Common myeloid progenitor, CD34-positive (primary cell): ENCODE measurements around the gene FOXE1.

ENCODE experiments used
- CTCF ChIA-PET: fragments of 350-600 bp; sonication (Branson Sonifier 250); formaldehyde crosslinking; loops from one replicate; lab custom pipeline; 2021; ENCODE audit warnings: antibody characterized with exemption; lab: Charles Lee
- POLR2A ChIA-PET: fragments of 350-600 bp; sonication (Branson Sonifier 250); formaldehyde crosslinking; loops from one replicate; lab custom pipeline; 2021; ENCODE audit warnings: antibody characterized with exemption; lab: Charles Lee
- DNase-seq, 3 donors: peaks; one replicate each; pipeline versions ENCODE4 v3.0.0 to v3.0.0-alpha.2; 2013
- H3K27ac ChIP-seq, 2 experiments: 1 replicate in 1 of 2; 2 replicates in 1 of 2; pipeline ENCODE4 v1.7.0; 2013; ENCODE audit warnings: inconsistent platforms in 2 of 2, low read length in 2 of 2, mild to moderate bottlenecking in 2 of 2, low read depth in 1 of 2, moderate library complexity in 1 of 2; ENCODE audit not compliant: severe bottlenecking in 2 of 2, insufficient read depth in 1 of 2, poor library complexity in 1 of 2
- H3K27me3 ChIP-seq, 5 experiments: replicated peaks in 2 of 5; 1 replicate in 3 of 5; 2 replicates in 2 of 5; pipeline versions ENCODE4 v1.6.1 to v1.7.0; 2013; ENCODE audit warnings: low read length in 4 of 5, mild to moderate bottlenecking in 2 of 5, moderate library complexity in 2 of 5, inconsistent platforms in 1 of 5; ENCODE audit not compliant: insufficient read depth in 5 of 5, control insufficient read depth in 4 of 5
- H3K36me3 ChIP-seq, 4 experiments: 1 replicate in 2 of 4; 2 replicates in 2 of 4; pipeline versions ENCODE4 v1.6.1 to v1.7.0; 2013; ENCODE audit warnings: low read length in 3 of 4, control low read depth in 1 of 4, mild to moderate bottlenecking in 1 of 4; ENCODE audit not compliant: control insufficient read depth in 4 of 4, insufficient read depth in 4 of 4
- H3K4me1 ChIP-seq, 4 experiments: 1 replicate in 3 of 4; 2 replicates in 1 of 4; pipeline versions ENCODE4 v1.6.1 to v1.7.1; 2013; ENCODE audit warnings: low read length in 3 of 4, mild to moderate bottlenecking in 3 of 4, control low read depth in 1 of 4, inconsistent platforms in 1 of 4, moderate library complexity in 1 of 4; ENCODE audit not compliant: control insufficient read depth in 4 of 4, insufficient read depth in 4 of 4; ENCODE audit errors: control extremely low read depth in 1 of 4
- H3K4me3 ChIP-seq, 7 experiments: 1 replicate in 4 of 7; 2 replicates in 3 of 7; pipeline versions ENCODE4 v1.5.1 to v1.7.0; 2013; ENCODE audit warnings: mild to moderate bottlenecking in 7 of 7, low read length in 6 of 7, moderate library complexity in 6 of 7, inconsistent platforms in 2 of 7, low read depth in 2 of 7, control low read depth in 1 of 7; ENCODE audit not compliant: insufficient read depth in 4 of 7, control insufficient read depth in 1 of 7; ENCODE audit errors: extremely low read depth in 1 of 7
- H3K9me3 ChIP-seq, 5 experiments: 1 replicate in 4 of 5; 2 replicates in 1 of 5; pipeline versions ENCODE4 v1.6.1 to v1.7.1; 2013; ENCODE audit warnings: low read length in 4 of 5, mild to moderate bottlenecking in 2 of 5, inconsistent platforms in 1 of 5, low read depth in 1 of 5, moderate library complexity in 1 of 5; ENCODE audit not compliant: control insufficient read depth in 4 of 5, insufficient read depth in 2 of 5; ENCODE audit errors: control extremely low read depth in 1 of 5
- WGBS: methylation state at CpG from one replicate; pipeline ENCODE4 v1.1.5; 2013; ENCODE audit not compliant: insufficient coverage; 5-methylcytosine and 5-hydroxymethylcytosine counted together

Gene FOXE1

GRCh38 chr9:97855899-97856298 lies 2.9 kb downstream of the FOXE1 start:
- Histone ChIP-seq H3K4me1 (peaks cover 0 to 34% (median 26%) of the 10 kb centered on the region in 4 experiments), H3K27me3 (peaks cover 22 to 100% (median 64%) of the 10 kb centered on the region in 5 experiments), H3K36me3 (no peaks in the 10 kb centered on the region), H3K4me3 (no peak overlapping the region), H3K9me3 (peaks cover 0 to 5% (median 2%) of the 10 kb centered on the region in 5 experiments), H3K27ac (no peak overlapping the region)
- CTCF ChIA-PET = interaction anchor here (1.3 kb wide), 1 partner anchor 13 kb away, joined by 3 read pairs; no protein-coding TSS in a partner anchor
- no peak for DNase-seq
- 5% methylated on average over 3 of the region's 5 CpGs for WGBS
- POLR2A ChIA-PET = no interaction called here

- CTCF ChIA-PET = interaction anchor here (1.3 kb wide), 1 partner anchor 12 kb away, joined by 3 read pairs; no protein-coding TSS in a partner anchor
- Histone ChIP-seq H3K4me1 (peaks cover 0 to 32% (median 26%) of the 10 kb centered on the region in 4 experiments), H3K27ac (no peak overlapping the region), H3K9me3 (peaks cover 0 to 5% (median 2%) of the 10 kb centered on the region in 5 experiments), H3K36me3 (no peaks in the 10 kb centered on the region), H3K4me3 (no peak overlapping the region), H3K27me3 (peaks cover 22 to 100% (median 55%) of the 10 kb centered on the region in 5 experiments)
- no peak for DNase-seq
- 12% methylated on average over 12 of the region's 15 CpGs for WGBS
- POLR2A ChIA-PET = no interaction called here
These were observed 4.0 kb downstream of the FOXE1 start for GRCh38 chr9:97856857-97857605.

GRCh38 chr9:97857606-97858392 lies 4.8 kb downstream of the FOXE1 start:
- Histone ChIP-seq H3K27ac (no peak overlapping the region), H3K36me3 (no peaks in the 10 kb centered on the region), H3K4me3 (peak overlapping the region in 2 of 7 experiments; percentile 7 to 39), H3K27me3 (peaks cover 24 to 100% (median 58%) of the 10 kb centered on the region in 5 experiments), H3K4me1 (peaks cover 0 to 26% (median 24%) of the 10 kb centered on the region in 4 experiments), H3K9me3 (peaks cover 0 to 5% (median 2%) of the 10 kb centered on the region in 5 experiments)
- peak in 2 of 3 donors; percentile 47 to 57 for DNase-seq
- 3% methylated on average over 52 of the region's 54 CpGs for WGBS
- POLR2A ChIA-PET = no interaction called here
- CTCF ChIA-PET = interaction anchor here (1.7 kb wide), 1 partner anchor 38 kb away, joined by 3 read pairs; no protein-coding TSS in a partner anchor

- 0% methylated on average over 4 of the region's 6 CpGs for WGBS
- no peak for DNase-seq
- H3K4me1 ChIP-seq = peaks cover 0 to 20% (median 19%) of the 10 kb centered on the region in 4 experiments
- H3K9me3 ChIP-seq = peaks cover 0 to 5% (median 2%) of the 10 kb centered on the region in 5 experiments
- no peaks in the 10 kb centered on the region for H3K36me3 ChIP-seq
- POLR2A ChIA-PET = no interaction called here
- no peak overlapping the region for H3K27ac ChIP-seq
- peak overlapping the region in 2 of 7 experiments; percentile 7 to 39 for H3K4me3 ChIP-seq
- CTCF ChIA-PET = interaction anchor here (1.7 kb wide), 1 partner anchor 38 kb away, joined by 3 read pairs; no protein-coding TSS in a partner anchor
- H3K27me3 ChIP-seq = peaks cover 24 to 100% (median 61%) of the 10 kb centered on the region in 5 experiments
These were observed 5.3 kb downstream of the FOXE1 start for GRCh38 chr9:97858393-97858713.

GRCh38 chr9:97858826-97859225 lies 5.8 kb downstream of the FOXE1 start:
- Histone ChIP-seq H3K4me3 (no peak overlapping the region), H3K4me1 (peaks cover 0 to 16% (median 14%) of the 10 kb centered on the region in 4 experiments), H3K27ac (no peak overlapping the region), H3K27me3 (peaks cover 24 to 100% (median 64%) of the 10 kb centered on the region in 5 experiments), H3K9me3 (peaks cover 0 to 5% (median 2%) of the 10 kb centered on the region in 5 experiments), H3K36me3 (no peaks in the 10 kb centered on the region)
- CTCF ChIA-PET = interaction anchor here (0.7 to 1.7 kb wide), 2 partner anchors 39 to 132 kb away, joined by 3 read pairs; no protein-coding TSS in a partner anchor
- POLR2A ChIA-PET = interaction anchor here (1.8 kb wide), 1 partner anchor 7 kb away, joined by 5 read pairs; no protein-coding TSS in a partner anchor
- no CpG with 5 or more reads among the region's 1 CpG for WGBS
- no peak for DNase-seq

- H3K36me3 ChIP-seq = no peaks in the 10 kb centered on the region
- DNase-seq = no peak
- H3K4me3 ChIP-seq = no peak overlapping the region
- ChIA-PET CTCF (interaction anchor here (0.7 to 1.7 kb wide), 3 partner anchors 39 to 133 kb away, joined by 3 to 6 read pairs (median 3); no protein-coding TSS in a partner anchor), POLR2A (interaction anchor here (1.8 kb wide), 1 partner anchor 8 kb away, joined by 5 read pairs; no protein-coding TSS in a partner anchor)
- H3K9me3 ChIP-seq = peaks cover 0 to 5% (median 2%) of the 10 kb centered on the region in 5 experiments
- peaks cover 0 to 13% (median 11%) of the 10 kb centered on the region in 4 experiments for H3K4me1 ChIP-seq
- no peak overlapping the region for H3K27ac ChIP-seq
- H3K27me3 ChIP-seq = peaks cover 24 to 97% (median 67%) of the 10 kb centered on the region in 5 experiments
- WGBS = 69% methylated on average over 2 of the region's 2 CpGs
These were observed 6.3 kb downstream of the FOXE1 start for GRCh38 chr9:97859346-97859745.
